ENCODE data around the gene INTS11.

The INTS11 gene

DNA sequence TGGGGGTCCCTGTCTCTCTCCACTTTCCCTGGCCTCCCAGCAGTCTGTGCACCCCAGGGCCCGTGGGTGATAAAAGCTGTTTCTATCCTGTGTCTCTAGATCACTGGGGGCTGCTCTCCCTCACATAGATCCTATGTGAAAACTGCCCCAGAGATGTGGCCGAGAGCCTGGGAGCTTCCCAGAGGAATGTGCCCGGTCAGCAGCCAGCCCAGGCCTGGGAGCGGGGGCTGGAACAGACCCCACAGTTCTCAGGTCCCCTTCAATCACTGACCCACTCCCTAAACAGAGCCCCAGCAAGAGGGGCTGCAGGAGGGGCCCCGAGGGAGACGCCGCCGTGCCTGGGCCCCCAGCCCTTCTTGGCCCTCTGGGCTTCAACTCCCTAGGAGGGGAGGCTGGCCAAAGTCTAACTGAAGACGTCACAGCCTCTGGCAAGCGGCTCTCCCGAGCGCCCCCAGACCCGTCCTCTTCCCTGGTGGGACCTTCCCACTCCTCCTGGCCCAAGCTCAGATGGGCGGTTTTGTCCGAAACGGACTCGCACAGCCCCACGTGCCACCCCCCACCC lies 33.5 kb upstream of the INTS11 start:
- H3K4me3 ChIP-seq (ENCODE audit: control insufficient read depth, low read depth, low read length) = peak overlapping the region; percentile 86
- no peak for DNase-seq (ENCODE audit: low read depth)
- TF ChIP-seq, protein P1, sequence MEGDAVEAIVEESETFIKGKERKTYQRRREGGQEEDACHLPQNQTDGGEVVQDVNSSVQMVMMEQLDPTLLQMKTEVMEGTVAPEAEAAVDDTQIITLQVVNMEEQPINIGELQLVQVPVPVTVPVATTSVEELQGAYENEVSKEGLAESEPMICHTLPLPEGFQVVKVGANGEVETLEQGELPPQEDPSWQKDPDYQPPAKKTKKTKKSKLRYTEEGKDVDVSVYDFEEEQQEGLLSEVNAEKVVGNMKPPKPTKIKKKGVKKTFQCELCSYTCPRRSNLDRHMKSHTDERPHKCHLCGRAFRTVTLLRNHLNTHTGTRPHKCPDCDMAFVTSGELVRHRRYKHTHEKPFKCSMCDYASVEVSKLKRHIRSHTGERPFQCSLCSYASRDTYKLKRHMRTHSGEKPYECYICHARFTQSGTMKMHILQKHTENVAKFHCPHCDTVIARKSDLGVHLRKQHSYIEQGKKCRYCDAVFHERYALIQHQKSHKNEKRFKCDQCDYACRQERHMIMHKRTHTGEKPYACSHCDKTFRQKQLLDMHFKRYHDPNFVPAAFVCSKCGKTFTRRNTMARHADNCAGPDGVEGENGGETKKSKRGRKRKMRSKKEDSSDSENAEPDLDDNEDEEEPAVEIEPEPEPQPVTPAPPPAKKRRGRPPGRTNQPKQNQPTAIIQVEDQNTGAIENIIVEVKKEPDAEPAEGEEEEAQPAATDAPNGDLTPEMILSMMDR (conservative IDR thresholded peaks at IDR 0.05; ENCODE audit: control insufficient read depth, insufficient read depth, low read depth, low read length) = no peak

DNA sequence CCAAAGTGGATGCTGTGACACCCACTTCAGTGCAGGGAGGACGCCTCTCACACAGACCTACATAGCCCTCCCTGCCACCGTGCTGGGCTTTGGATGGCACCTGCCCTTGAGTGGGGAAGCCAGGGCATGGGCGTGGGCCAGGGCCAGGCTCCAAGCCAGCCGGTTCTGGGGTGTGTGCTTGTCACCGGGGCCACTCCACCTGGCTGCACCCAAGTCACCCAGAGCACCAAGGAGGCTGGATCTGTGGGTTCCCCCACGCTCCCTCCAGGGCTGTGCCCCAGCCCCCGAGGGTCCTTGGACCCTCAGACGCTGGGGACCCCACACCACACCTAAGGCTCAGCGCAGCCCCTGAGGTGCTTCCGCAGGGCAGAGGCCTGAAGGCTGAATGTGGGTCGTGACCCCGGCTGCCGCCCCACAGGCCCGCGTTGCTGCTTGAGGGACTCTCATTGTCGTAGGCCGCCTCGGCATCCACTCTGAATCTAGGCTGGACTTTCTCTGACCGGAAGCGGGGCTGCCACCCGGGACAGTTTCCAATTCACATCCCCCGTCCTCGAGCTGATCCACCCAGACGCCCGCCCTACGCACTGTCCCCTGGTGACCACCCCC lies 32.4 kb upstream of the INTS11 start:
- peak overlapping the region; percentile 86 for H3K4me3 ChIP-seq (ENCODE audit: control insufficient read depth, low read depth, low read length)
- TF ChIP-seq, protein P1 (conservative IDR thresholded peaks at IDR 0.05; ENCODE audit: control insufficient read depth, insufficient read depth, low read depth, low read length) = no peak
- DNase-seq (ENCODE audit: low read depth) = no peak

DNA sequence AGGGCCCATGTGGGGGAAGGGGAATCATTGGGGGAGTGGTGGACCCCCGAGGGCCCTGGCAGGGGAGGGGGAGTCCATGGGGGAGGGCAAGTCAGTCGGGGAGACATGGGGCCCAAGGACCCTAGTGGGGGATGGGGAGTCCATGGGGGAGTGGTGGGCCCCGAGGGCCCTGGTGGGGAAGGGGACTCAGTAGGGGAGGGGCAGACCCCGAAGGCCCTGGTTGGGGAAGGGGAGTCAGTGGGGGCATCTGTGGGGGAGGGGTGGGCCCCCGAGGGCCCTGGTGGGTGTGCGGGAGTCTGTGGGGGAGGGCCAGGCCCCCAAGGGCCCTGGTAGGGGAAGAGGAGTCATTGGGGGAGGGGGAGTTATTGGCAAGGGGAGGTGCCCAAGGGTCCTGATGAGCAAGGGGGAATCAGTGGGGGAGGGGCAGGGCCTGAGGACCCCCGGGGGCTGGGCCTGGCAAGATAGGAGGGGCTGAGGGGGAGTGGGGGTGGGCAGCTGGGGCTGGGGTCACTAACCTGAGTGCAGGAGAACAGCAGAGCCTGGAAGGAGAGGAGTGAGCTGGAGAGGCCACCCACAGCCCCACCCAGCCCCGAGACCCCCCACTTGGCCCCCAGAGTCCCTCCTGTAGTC lies 31.8 kb upstream of the INTS11 start:
- TF ChIP-seq, protein P1 (conservative IDR thresholded peaks at IDR 0.05; ENCODE audit: control insufficient read depth, insufficient read depth, low read depth, low read length) = no peak
- peak overlapping the region; percentile 86 for H3K4me3 ChIP-seq (ENCODE audit: control insufficient read depth, low read depth, low read length)
- no peak for DNase-seq (ENCODE audit: low read depth)

DNA sequence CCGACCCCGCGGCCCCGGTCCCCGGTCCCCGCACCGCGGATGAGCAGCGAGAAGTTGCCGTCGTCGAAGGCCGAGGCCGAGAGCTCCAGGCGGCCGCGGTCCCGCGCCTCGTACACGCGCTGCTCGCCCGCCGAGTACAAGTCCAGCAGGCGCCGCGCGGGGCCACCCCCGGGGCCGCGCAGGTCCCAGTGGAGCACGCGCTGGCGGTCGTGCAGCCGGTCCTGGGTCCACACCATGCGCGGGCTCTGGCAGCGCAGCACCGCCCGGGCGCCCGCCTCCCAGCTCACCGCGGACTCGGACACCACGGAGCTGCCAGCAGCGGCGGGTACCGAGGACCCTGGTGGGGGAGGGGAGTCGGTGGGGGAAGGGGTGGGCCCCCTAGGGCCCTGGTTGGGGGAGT lies 31.0 kb upstream of the INTS11 start:
- TF ChIP-seq, protein P1 (conservative IDR thresholded peaks at IDR 0.05; ENCODE audit: control insufficient read depth, insufficient read depth, low read depth, low read length) = no peak
- peak; percentile 42 for DNase-seq (ENCODE audit: low read depth)
- no peak overlapping the region for H3K4me3 ChIP-seq (ENCODE audit: control insufficient read depth, low read depth, low read length)

DNA sequence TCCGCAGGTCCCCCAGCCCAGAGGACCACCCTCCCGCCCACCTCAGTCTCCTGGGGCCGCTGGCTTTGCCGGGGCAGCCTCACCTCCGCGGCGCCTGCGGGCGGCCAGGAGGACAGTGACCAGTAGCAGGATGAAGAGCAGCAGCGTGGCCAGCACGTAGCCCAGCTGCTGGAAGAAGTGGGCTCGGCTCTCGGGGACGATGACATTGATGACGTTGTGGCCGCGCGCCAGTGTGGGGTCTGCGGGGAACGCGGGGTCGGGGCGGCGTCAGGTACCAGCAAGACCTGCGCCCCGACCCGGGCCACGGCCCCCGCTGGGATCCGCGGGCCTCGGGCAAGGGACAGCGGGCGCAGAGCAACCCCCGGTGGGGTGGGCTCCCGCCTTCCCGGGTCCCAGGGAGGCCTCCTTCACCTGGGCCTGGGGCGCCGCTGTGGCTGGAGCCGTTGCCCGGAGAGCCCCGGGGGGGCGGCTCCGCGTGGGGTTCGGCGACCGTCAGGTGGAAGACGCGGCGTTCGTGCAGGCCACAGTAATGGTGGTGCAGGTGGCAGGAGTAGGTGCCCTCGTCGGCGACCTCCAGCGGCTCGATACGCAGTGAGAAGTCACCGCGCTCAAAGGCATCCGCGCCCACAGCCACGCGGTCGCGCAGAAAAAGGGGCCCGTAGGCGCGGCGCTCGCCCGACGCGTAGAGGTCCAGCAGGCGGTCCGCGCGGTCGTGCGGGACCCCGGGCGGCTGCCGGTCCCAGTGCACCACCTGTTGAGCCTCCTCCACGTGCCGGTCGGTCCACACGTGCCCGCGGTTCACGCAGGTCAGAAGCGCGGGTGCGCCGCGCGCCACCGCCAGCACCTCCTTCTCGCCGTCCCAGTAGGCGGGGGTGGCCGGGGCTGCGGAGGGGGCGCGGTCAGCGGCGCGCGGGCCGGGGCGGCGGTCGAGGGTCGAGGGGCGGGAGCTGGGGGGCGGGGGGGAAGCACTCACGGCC lies 30.1 kb upstream of the INTS11 start:
- no peak for DNase-seq (ENCODE audit: low read depth)
- TF ChIP-seq, protein P1 (conservative IDR thresholded peaks at IDR 0.05; ENCODE audit: control insufficient read depth, insufficient read depth, low read depth, low read length) = no peak
- H3K4me3 ChIP-seq (ENCODE audit: control insufficient read depth, low read depth, low read length) = no peak overlapping the region

DNA sequence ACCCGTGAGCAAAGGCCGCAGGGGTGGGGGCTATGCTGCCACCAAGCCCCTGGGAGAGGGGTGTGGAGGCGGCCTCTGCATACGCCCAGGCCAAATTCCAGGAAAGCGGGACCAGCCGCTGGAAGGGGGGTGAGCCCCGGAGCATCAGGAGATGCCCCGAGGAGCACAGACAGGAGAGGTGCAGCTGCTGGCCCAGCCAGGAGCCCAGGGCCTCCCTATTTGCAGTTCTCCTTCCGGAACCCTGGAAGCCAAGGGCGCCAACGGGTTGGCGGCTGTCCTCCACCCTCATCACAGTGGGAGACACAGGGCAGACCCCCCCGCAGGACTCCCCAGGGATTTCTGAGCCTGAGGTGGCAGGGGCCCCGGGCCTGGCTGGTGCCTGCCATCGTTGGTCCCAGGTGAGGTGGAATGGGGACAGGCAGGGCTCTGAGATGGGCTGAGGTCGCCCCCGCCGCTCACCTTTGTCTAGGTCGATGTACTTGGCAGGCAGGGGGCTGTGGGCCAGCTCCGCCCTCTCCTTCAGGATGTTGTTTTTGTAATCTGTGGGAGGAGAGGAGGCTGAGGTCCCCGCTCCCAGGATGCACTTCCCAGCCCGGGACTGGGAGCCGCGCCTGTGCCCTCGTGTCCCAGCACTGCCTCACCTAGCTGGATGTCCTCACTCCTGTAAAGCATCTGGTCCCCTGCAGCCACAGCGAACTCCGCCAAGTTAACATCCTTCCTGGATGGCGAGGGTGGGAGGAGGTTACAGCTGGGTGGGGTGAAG lies 29.1 kb upstream of the INTS11 start:
- no peak overlapping the region for H3K4me3 ChIP-seq (ENCODE audit: control insufficient read depth, low read depth, low read length)
- no peak for DNase-seq (ENCODE audit: low read depth)
- TF ChIP-seq, protein P1 (conservative IDR thresholded peaks at IDR 0.05; ENCODE audit: control insufficient read depth, insufficient read depth, low read depth, low read length) = no peak

Data from fibroblast of mammary gland (primary cell).